ENCODE data around the gene RERE. TPM values are rescaled to one million over a fixed set of nuclear protein-coding genes. Genes with fewer than 3 reads are reported as not detected.

The RERE gene
- total RNA-seq, 2 experiments from 2014 or later: 45.8 to 57.1 TPM

DNA sequence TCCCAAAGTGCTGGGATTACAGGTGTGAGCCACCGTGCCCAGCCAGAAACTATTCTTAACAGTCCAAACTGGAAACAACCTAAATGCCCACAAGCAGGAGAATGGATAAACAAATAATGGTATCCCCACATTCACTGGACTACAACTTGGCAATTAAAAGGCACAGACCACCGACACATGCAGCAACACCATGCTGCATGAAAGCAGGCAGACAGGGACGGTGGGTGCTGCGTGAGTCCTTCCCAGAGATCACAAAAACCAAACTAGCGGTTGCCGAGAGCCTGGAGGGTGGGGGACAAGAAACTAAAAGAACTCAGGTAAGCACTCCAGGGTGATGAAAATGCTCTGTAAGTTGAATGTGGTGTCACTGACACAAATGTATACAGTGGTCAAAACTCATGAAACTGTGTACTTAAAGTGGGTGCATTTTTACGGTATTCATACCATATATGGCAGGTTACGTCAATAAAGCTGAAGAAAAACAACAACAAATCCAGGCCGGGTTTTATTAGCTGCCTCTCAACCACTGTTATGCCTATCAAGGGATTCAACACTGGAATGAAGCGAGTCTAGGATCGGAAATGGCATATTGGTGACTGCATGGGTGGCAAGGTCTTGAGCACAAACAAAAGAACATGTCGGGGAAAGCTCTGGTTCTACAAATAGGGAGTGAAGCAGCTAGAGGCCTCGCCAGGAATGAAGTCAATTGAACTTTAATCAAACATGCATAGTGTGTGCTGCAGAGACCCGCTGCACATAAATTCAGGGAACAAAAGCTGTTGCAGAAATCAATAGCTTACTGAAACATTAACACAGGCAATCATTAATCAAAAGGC lies 447.2 kb downstream of the RERE start:
- Mint-ChIP-seq H3K27ac (no peak overlapping the region), H3K36me3 (ENCODE audit: low read depth) (peaks cover 1% of the 10 kb centered on the region), H3K9me3 (no peaks in the 10 kb centered on the region), H3K4me3 (no peak overlapping the region), H3K4me1 (ENCODE audit: low read depth) (peaks cover 19% of the 10 kb centered on the region), H3K27me3 (no peaks in the 10 kb centered on the region)
- ChIA-PET CTCF (interaction anchor here (0.8 to 1.7 kb wide), 4 partner anchors 11 to 479 kb away, joined by 3 to 5 read pairs (median 4); no protein-coding TSS in a partner anchor), POLR2A (interaction anchor here (0.5 kb wide), 1 partner anchor 378 kb away, joined by 3 read pairs; no protein-coding TSS in a partner anchor)
- ATAC-seq (no peak), DNase-seq (no peak)
- TF ChIP-seq, protein P1, sequence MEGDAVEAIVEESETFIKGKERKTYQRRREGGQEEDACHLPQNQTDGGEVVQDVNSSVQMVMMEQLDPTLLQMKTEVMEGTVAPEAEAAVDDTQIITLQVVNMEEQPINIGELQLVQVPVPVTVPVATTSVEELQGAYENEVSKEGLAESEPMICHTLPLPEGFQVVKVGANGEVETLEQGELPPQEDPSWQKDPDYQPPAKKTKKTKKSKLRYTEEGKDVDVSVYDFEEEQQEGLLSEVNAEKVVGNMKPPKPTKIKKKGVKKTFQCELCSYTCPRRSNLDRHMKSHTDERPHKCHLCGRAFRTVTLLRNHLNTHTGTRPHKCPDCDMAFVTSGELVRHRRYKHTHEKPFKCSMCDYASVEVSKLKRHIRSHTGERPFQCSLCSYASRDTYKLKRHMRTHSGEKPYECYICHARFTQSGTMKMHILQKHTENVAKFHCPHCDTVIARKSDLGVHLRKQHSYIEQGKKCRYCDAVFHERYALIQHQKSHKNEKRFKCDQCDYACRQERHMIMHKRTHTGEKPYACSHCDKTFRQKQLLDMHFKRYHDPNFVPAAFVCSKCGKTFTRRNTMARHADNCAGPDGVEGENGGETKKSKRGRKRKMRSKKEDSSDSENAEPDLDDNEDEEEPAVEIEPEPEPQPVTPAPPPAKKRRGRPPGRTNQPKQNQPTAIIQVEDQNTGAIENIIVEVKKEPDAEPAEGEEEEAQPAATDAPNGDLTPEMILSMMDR (IDR thresholded peaks at IDR 0.05): no peak
- intact Hi-C loops (cut with micrococcal nuclease): no loop called here

DNA sequence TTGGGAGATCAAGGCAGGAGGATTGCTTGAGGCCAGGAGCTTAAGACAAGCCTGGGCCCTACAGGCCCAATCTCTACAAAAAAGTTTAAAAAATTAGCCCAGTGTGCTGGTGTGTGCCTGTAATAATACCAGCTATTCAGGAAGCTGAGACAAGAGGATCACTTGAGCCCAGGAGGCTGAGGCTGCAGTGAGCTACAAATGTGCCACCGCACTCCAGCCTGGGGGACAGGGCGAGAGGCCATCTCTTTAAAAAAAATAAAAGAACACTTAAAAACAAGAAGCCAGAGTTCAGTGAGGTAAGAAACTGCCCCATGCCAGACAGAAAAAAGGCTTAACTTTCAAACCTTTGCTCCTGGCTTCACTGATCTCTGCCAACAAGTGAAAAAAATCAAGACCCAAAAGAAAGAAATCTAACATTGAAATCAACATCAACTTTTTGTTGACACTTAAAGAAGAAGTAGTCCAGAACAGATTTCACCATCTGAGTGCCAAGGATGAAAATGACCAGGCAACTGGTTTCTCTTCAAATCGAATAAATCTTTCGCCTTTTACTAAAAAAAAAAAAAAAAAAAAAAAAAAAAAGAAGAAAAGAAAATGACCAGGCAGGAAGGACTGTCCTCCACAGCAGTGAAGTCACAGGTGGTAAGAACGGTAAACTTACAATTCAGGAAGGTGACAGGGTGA lies 448.3 kb downstream of the RERE start:
- no peak for ATAC-seq
- no peak overlapping the region for H3K4me3 Mint-ChIP-seq
- H3K27ac Mint-ChIP-seq: no peak overlapping the region
- peaks cover 11% of the 10 kb centered on the region for H3K4me1 Mint-ChIP-seq (ENCODE audit: low read depth)
- peaks cover 1% of the 10 kb centered on the region for H3K36me3 Mint-ChIP-seq (ENCODE audit: low read depth)
- ChIA-PET CTCF (interaction anchor here (2.4 kb wide), 1 partner anchor 20 kb away, joined by 6 read pairs; no protein-coding TSS in a partner anchor), POLR2A (interaction anchor here (2.1 kb wide), 1 partner anchor 11 kb away, joined by 4 read pairs; no protein-coding TSS in a partner anchor)
- no peaks in the 10 kb centered on the region for H3K27me3 Mint-ChIP-seq
- intact Hi-C loops (cut with micrococcal nuclease): no loop called here
- no peaks in the 10 kb centered on the region for H3K9me3 Mint-ChIP-seq
- TF ChIP-seq, protein P1 (IDR thresholded peaks at IDR 0.05): no peak
- DNase-seq: no peak

DNA sequence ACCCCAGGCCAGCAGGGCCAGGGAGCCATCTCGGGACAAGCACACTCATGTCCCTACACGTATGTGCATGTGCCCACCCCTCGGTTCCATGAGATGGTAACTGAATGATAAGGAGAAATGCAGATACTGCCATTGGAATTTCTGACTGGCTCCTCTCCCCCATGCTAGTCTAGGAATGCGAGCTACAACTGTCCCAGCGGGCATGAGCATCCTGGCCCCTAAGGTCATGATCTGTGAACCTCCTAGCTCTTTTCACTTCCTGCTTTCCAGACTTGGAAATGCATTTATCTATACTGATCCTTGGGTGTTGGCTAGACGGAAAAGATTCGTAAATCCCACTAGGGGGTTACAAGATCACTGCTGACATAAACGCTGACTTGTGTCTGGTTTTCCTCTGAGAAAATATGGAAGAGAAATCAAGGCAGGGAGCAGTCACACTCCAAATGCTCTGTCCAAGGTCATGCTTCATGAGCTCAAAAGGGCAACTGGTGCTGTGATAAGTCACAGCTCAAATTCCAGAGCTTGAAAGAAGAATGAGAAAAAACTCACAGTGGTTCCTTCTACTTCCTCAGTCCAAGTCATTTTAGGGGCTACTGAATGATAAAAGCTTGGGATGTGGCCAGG lies 449.8 kb downstream of the RERE start:
- Mint-ChIP-seq H3K27ac (no peak overlapping the region), H3K9me3 (no peaks in the 10 kb centered on the region), H3K4me3 (no peak overlapping the region), H3K36me3 (ENCODE audit: low read depth) (peaks cover 4% of the 10 kb centered on the region), H3K4me1 (ENCODE audit: low read depth) (peaks cover 7% of the 10 kb centered on the region), H3K27me3 (no peaks in the 10 kb centered on the region)
- CTCF ChIA-PET: interaction anchor here (1.0 to 2.4 kb wide), 4 partner anchors 16 to 95 kb away, joined by 3 to 6 read pairs (median 3); no protein-coding TSS in a partner anchor
- intact Hi-C loops (cut with micrococcal nuclease): no loop called here
- TF ChIP-seq, protein P1 (IDR thresholded peaks at IDR 0.05): no peak
- ATAC-seq (no peak), DNase-seq (no peak)
- POLR2A ChIA-PET: interaction anchor here (0.6 to 2.1 kb wide), 5 partner anchors 12 to 370 kb away, joined by 3 to 5 read pairs (median 3); no protein-coding TSS in a partner anchor

- ATAC-seq (no peak), DNase-seq (no peak)
- intact Hi-C loops (cut with micrococcal nuclease): no loop called here
- no peak overlapping the region for H3K4me3 Mint-ChIP-seq
- ChIA-PET CTCF (interaction anchor here (1.4 to 1.6 kb wide), 2 partner anchors 14 to 361 kb away, joined by 3 to 4 read pairs; no protein-coding TSS in a partner anchor), POLR2A (no interaction called here)
- peaks cover 6% of the 10 kb centered on the region for H3K4me1 Mint-ChIP-seq (ENCODE audit: low read depth)
- H3K27ac Mint-ChIP-seq: no peak overlapping the region
- H3K9me3 Mint-ChIP-seq: no peaks in the 10 kb centered on the region
- H3K36me3 Mint-ChIP-seq (ENCODE audit: low read depth): peaks cover 10% of the 10 kb centered on the region
- no peaks in the 10 kb centered on the region for H3K27me3 Mint-ChIP-seq
- TF ChIP-seq, protein P1 (IDR thresholded peaks at IDR 0.05): no peak
Measured at GRCh38 chr1:8365661-8366362, 451.6 kb downstream of the RERE start.
